HEK293 (cell line): Measurements from ENCODE around the gene ARHGEF37.

Experiments used
- CTCF ChIA-PET: fragments of 350-600 bp; formaldehyde crosslinking; extraction: SDS; loops from one replicate; lab custom pipeline; 2021; ENCODE audit warnings: antibody characterized with exemption; lab: Yijun Ruan, JAX
- POLR2A ChIA-PET: fragments of 300-600 bp; formaldehyde crosslinking; extraction: SDS; loops from one replicate; lab custom pipeline; 2020; ENCODE audit warnings: antibody characterized with exemption, inconsistent platforms; lab: Yijun Ruan, JAX
- H3K27ac ChIP-seq: fragments of 200-500 bp; sonication (Bioruptor generic); 2 replicates; pipeline ENCODE4 v1.5.1; 2014; ENCODE audit warnings: low read depth, low read length, control low read depth, inconsistent platforms; ENCODE audit errors: extremely low read depth
- H3K36me3 ChIP-seq, 2 experiments: fragments of 200-500 bp in 1 of 2; sonication (Bioruptor generic) in 1 of 2; 1 replicate in 1 of 2; 2 replicates in 1 of 2; pipeline ENCODE4 v1.5.1; 2014 to 2017; ENCODE audit warnings: inconsistent platforms in 2 of 2, low read length in 2 of 2; ENCODE audit not compliant: control insufficient read depth in 2 of 2, insufficient read depth in 1 of 2
- H3K4me1 ChIP-seq: fragments of 200-500 bp; sonication (Bioruptor generic); 2 replicates; pipeline ENCODE4 v1.5.1; 2014; ENCODE audit warnings: mild to moderate bottlenecking, low read length, inconsistent platforms; ENCODE audit not compliant: control insufficient read depth, insufficient read depth
- H3K4me3 ChIP-seq: 2 replicates; pipeline ENCODE4 v1.5.1; 2011; ENCODE audit warnings: low read depth, mild to moderate bottlenecking, control low read depth, low read length, moderate library complexity
- H3K9me3 ChIP-seq: fragments of 200-500 bp; sonication (Bioruptor generic); 2 replicates; pipeline ENCODE4 v1.5.1; 2014; ENCODE audit warnings: low read depth, low read length, inconsistent platforms; ENCODE audit not compliant: control insufficient read depth, insufficient read depth
- TCF7L2 ChIP-seq: IDR thresholded peaks from 2 replicates; pipeline ENCODE4 v1.6.1; 2011; ENCODE audit warnings: low read depth, mild to moderate bottlenecking, inconsistent platforms, low read length, moderate library complexity, borderline replicate concordance
- ZNF112 ChIP-seq: fragments of 450-650 bp; formaldehyde crosslinking; IDR thresholded peaks from 2 replicates; pipeline ENCODE4 v1.5.0; 2017; ENCODE audit warnings: missing biosample characterization, missing genetic modification characterization
- ZNF133 ChIP-seq: fragments of 450-650 bp; formaldehyde crosslinking; IDR thresholded peaks from 2 replicates; pipeline ENCODE4 v1.5.1; 2016; ENCODE audit warnings: missing biosample characterization, missing genetic modification characterization
- ZNF48 ChIP-seq: fragments of 450-650 bp; formaldehyde crosslinking; IDR thresholded peaks from 2 replicates; pipeline ENCODE4 v1.5.1; 2016; ENCODE audit warnings: missing biosample characterization, missing genetic modification characterization
- ZNF560 ChIP-seq: fragments of 450-650 bp; formaldehyde crosslinking; IDR thresholded peaks from 2 replicates; pipeline ENCODE4 v1.5.1; 2017; ENCODE audit warnings: missing biosample characterization, missing genetic modification characterization, borderline replicate concordance
- ZSCAN30 ChIP-seq: fragments of 450-650 bp; IDR thresholded peaks from 2 replicates; pipeline ENCODE4 v1.5.1; 2018; ENCODE audit warnings: missing biosample characterization, mild to moderate bottlenecking, missing genetic modification characterization, moderate library complexity
- TF ChIP-seq, protein P1 (sequence below): fragments of 450-650 bp; formaldehyde crosslinking; IDR thresholded peaks from 2 replicates; pipeline ENCODE4 v1.5.1; 2017; ENCODE audit warnings: missing biosample characterization, missing genetic modification characterization

Gene ARHGEF37

DNA sequence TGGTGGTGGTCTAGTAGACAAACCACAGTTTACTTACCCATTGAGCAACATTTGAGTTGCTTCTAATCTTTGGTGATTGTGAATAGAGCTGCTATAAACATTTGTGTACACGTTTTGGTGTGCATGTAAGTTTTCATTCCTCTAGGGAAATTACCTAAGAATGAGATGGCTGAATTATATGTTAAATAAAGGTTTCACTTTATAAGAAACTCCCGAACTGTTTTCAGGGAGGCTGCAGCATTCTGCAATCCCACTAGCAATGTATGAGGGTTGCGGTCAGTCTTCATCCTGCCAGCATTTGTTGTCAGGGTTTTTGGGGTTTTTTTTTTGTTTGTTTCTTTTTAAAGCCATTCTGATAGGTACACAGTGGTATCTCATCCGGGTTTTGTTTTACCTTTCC lies 103.1 kb downstream of the ARHGEF37 start:
- Histone ChIP-seq H3K36me3 (no peaks in the 10 kb centered on the region), H3K9me3 (no peaks in the 10 kb centered on the region), H3K4me1 (no peaks in the 10 kb centered on the region), H3K27ac (no peak overlapping the region)
- TF ChIP-seq ZSCAN30 (no peak), ZNF112 (tag by site-specific recombination) (no peak), ZNF133 (tag by site-specific recombination) (no peak), ZNF560 (tag by site-specific recombination) (no peak), TCF7L2 (no peak), ZNF48 (tag by site-specific recombination) (no peak)
- TF ChIP-seq, protein P1, sequence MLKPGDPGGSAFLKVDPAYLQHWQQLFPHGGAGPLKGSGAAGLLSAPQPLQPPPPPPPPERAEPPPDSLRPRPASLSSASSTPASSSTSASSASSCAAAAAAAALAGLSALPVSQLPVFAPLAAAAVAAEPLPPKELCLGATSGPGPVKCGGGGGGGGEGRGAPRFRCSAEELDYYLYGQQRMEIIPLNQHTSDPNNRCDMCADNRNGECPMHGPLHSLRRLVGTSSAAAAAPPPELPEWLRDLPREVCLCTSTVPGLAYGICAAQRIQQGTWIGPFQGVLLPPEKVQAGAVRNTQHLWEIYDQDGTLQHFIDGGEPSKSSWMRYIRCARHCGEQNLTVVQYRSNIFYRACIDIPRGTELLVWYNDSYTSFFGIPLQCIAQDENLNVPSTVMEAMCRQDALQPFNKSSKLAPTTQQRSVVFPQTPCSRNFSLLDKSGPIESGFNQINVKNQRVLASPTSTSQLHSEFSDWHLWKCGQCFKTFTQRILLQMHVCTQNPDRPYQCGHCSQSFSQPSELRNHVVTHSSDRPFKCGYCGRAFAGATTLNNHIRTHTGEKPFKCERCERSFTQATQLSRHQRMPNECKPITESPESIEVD (tag by site-specific recombination): no peak
- TF ChIP-seq, all 188 proteins: peak for 0
- H3K4me3 ChIP-seq: no peak overlapping the region
- ChIA-PET POLR2A (no interaction called here), CTCF (interaction anchor here (0.6 to 1.0 kb wide), 4 partner anchors 17 to 306 kb away, joined by 3 to 4 read pairs (median 4); no protein-coding TSS in a partner anchor)
